D721Med (cell line): ENCODE results near the gene ZBTB7C.

Source experiments
- DNase-seq: peaks from one replicate; pipeline ENCODE4 v3.0.0; 2011; ENCODE audit warnings: low spot score; ENCODE audit not compliant: insufficient read length
- FAIRE-seq: peaks from 2 replicates; lab custom pipeline; 2011; peaks lifted over from hg19 to GRCh38; lab: Jason Lieb, UNC
- TF ChIP-seq, protein P1 (sequence below): IDR thresholded peaks from 2 replicates; pipeline ENCODE4 v1.5.1; 2012; ENCODE audit warnings: mild to moderate bottlenecking, control low read depth; ENCODE audit not compliant: insufficient read depth; ENCODE audit errors: missing control alignments

The ZBTB7C gene

GRCh38 chr18:48230467-48231113 is 178.6 kb downstream of the ZBTB7C start:
- DNase-seq = peak; percentile 52
- TF ChIP-seq, protein P1, sequence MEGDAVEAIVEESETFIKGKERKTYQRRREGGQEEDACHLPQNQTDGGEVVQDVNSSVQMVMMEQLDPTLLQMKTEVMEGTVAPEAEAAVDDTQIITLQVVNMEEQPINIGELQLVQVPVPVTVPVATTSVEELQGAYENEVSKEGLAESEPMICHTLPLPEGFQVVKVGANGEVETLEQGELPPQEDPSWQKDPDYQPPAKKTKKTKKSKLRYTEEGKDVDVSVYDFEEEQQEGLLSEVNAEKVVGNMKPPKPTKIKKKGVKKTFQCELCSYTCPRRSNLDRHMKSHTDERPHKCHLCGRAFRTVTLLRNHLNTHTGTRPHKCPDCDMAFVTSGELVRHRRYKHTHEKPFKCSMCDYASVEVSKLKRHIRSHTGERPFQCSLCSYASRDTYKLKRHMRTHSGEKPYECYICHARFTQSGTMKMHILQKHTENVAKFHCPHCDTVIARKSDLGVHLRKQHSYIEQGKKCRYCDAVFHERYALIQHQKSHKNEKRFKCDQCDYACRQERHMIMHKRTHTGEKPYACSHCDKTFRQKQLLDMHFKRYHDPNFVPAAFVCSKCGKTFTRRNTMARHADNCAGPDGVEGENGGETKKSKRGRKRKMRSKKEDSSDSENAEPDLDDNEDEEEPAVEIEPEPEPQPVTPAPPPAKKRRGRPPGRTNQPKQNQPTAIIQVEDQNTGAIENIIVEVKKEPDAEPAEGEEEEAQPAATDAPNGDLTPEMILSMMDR = no peak
- FAIRE-seq = peak; percentile 71

GRCh38 chr18:48229552-48229981 is 179.6 kb downstream of the ZBTB7C start:
- DNase-seq (no peak), FAIRE-seq (no peak)
- TF ChIP-seq, protein P1 = no peak

- TF ChIP-seq, protein P1 = no peak
- DNase-seq (no peak), FAIRE-seq (no peak)
Measured at GRCh38 chr18:48228841-48229240, 180.3 kb downstream of the ZBTB7C start.

GRCh38 chr18:48228301-48228715 is 180.9 kb downstream of the ZBTB7C start:
- TF ChIP-seq, protein P1 = no peak
- no peak for DNase-seq
- no peak for FAIRE-seq

DNA sequence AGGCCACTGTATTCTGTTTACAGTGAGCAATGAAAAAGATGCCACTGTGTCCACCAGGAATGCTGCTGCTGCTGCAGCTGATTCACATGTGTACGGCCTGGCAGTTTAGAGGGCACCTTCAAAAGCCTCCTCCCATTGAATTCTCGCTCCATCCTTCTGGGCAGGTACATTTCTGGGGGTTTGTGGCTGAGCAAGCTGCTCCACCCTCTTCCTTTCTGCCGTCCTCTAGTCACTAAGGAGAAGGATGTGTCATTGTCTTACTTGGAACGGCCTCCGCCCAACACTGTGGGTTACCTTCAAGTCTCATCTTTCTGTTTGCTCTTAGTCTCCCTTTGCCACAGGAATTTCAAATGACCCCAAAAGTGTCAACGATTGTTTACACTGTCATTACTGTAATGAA is 182.0 kb downstream of the ZBTB7C start:
- DNase-seq = no peak
- TF ChIP-seq, protein P1 = no peak
- no peak for FAIRE-seq

DNA sequence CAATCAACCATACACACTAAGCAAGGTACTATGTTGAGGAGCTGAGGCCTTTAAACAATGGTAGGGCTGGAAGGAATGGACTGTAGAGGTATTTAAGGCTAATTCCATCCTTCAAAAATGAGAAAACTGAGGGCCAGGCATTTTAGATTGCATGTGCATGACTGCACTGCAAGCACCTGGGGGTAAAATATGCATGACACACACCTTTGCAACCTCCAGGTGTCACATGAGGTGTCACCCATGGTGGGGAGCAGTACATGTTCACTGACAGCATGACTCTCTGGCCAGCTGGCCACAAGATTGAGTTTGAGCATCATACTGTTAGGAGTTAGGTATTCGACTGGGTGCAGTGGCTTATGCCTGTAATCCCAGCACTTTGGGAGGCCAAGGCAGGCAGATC is 182.8 kb downstream of the ZBTB7C start:
- TF ChIP-seq, protein P1 = no peak
- FAIRE-seq (no peak), DNase-seq (no peak)

- TF ChIP-seq, protein P1 = no peak
- no peak for DNase-seq
- FAIRE-seq = no peak
Measured at GRCh38 chr18:48222118-48222517, 187.1 kb downstream of the ZBTB7C start.
